ENCODE measurements around the gene CDC42BPA.
A peak's percentile ranks its signal among the peaks of the same experiment; 100 is the strongest.

The CDC42BPA gene

GRCh38 chr1:226967665-226968064, 350.6 kb downstream of the CDC42BPA start:
- no peak for TF ChIP-seq CTCF (conservative IDR thresholded peaks at IDR 0.05; ENCODE audit: low read depth)
- ChIA-PET CTCF (interaction anchor here (0.6 kb wide), 1 partner anchor 513 kb away, joined by 4 read pairs; no protein-coding TSS in a partner anchor), POLR2A (ENCODE audit: low non-redundant PET) (interaction anchor here (0.6 kb wide), 1 partner anchor 27 kb away, joined by 3 read pairs; no protein-coding TSS in a partner anchor)
- H3K27ac ChIP-seq: no peak overlapping the region
- DNase-seq (ENCODE audit: low spot score): peak; percentile 51

GRCh38 chr1:226966683-226967082, 351.6 kb downstream of the CDC42BPA start:
- no peak for DNase-seq (ENCODE audit: low spot score)
- no peak for TF ChIP-seq CTCF (conservative IDR thresholded peaks at IDR 0.05; ENCODE audit: low read depth)
- no peak overlapping the region for H3K27ac ChIP-seq
- ChIA-PET POLR2A (ENCODE audit: low non-redundant PET) (no interaction called here), CTCF (interaction anchor here (0.6 kb wide), 1 partner anchor 28 kb away, joined by 4 read pairs; no protein-coding TSS in a partner anchor)

- ChIA-PET CTCF (interaction anchor here (0.6 kb wide), 1 partner anchor 17 kb away, joined by 3 read pairs; no protein-coding TSS in a partner anchor), POLR2A (ENCODE audit: low non-redundant PET) (no interaction called here)
Measured at GRCh38 chr1:226965581-226966440, 352.5 kb downstream of the CDC42BPA start.

GRCh38 chr1:226964611-226965486, 353.4 kb downstream of the CDC42BPA start:
- TF ChIP-seq CTCF (conservative IDR thresholded peaks at IDR 0.05; ENCODE audit: low read depth): no peak
- ChIA-PET CTCF (interaction anchor here (0.6 to 1.1 kb wide), 2 partner anchors 12 to 16 kb away, joined by 3 to 5 read pairs; no protein-coding TSS in a partner anchor), POLR2A (ENCODE audit: low non-redundant PET) (no interaction called here)
- no peak overlapping the region for H3K27ac ChIP-seq
- no peak for DNase-seq (ENCODE audit: low spot score)

More at GRCh38 chr1:226965581-226966440, 352.5 kb downstream of the CDC42BPA start:
- DNase-seq (ENCODE audit: low spot score): no peak
- no peak for TF ChIP-seq CTCF (conservative IDR thresholded peaks at IDR 0.05; ENCODE audit: low read depth)
- no peak overlapping the region for H3K27ac ChIP-seq

GRCh38 chr1:226964068-226964425, 354.2 kb downstream of the CDC42BPA start:
- no peak for TF ChIP-seq CTCF (conservative IDR thresholded peaks at IDR 0.05; ENCODE audit: low read depth)
- ChIA-PET POLR2A (ENCODE audit: low non-redundant PET) (no interaction called here), CTCF (interaction anchor here (1.1 kb wide), 1 partner anchor 13 kb away, joined by 5 read pairs; no protein-coding TSS in a partner anchor)
- DNase-seq (ENCODE audit: low spot score): no peak
- H3K27ac ChIP-seq: no peak overlapping the region
